Effector CD4-positive, alpha-beta T cell (primary cell): Measurements from ENCODE around the gene CCN6. TPM values are rescaled to one million over a fixed set of nuclear protein-coding genes. Genes with fewer than 3 reads are reported as not detected.
A peak's percentile ranks its signal among the peaks of the same experiment; 100 is the strongest.

Experiments used
- DNase-seq: peaks from one replicate; pipeline ENCODE4 v3.0.0-alpha.2; 2020
- total RNA-seq: gene quantifications from one replicate; lab custom pipeline; 2026; lab: John Stamatoyannopoulos, UW

Gene CCN6
- not detected for total RNA-seq

GRCh38 chr6:112054001-112054400 lies at the start of gene CCN6:
Gene CCN6, plus strand, starts transcription at chr6:112054104. Its CDS starts 254 bp downstream, at chr6:112054358.
- DNase-seq: no peak

- no peak for DNase-seq
Observed at GRCh38 chr6:112004201-112005012, 49.5 kb upstream of the CCN6 start.

- no peak for DNase-seq
Observed at GRCh38 chr6:112005013-112005371, 48.9 kb upstream of the CCN6 start.

GRCh38 chr6:112007254-112007653 lies 46.6 kb upstream of the CCN6 start:
- DNase-seq: no peak

DNA sequence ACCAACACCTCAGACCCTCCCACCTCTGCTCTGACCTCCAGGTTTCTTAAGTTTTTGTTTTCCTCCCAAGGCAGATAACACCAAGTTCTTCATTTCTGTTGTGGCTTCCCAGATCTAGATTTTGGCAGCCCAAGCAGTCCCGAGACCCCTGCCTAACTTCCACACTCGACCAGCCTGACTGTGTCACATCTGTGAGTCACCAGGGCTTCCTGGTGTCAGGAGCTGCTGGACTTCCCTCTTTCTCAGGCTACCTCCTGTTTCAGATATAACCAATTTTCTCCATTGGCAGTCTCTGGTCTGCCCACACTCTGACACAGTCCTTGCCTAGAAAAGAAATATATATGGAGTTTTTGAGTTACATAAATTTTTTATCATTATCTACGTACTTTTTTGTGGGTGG lies 46.1 kb upstream of the CCN6 start:
- no peak for DNase-seq

DNA sequence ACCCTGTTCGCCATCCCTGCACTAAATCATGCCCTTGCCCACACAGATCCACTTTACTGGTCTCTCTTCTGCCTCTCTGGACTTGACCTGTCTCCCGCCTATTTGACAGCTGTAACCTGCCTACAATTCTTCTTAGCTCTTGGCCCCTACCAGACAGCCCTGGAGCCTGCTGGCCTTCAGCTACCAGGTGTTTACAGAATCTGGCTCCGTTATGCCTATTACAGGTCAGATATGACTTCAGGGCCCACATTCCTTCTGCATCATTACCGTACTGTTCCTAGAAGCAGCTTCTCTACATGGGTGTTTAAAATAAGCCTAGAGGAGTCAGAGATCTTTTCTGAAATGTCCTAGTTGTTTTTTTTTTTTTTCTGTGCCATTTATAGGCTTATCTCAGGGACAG lies 45.4 kb upstream of the CCN6 start:
- DNase-seq: no peak

GRCh38 chr6:112010328-112010727 lies 43.6 kb upstream of the CCN6 start:
- DNase-seq: no peak

- no peak for DNase-seq
Observed at GRCh38 chr6:112013051-112013450, 40.9 kb upstream of the CCN6 start.

DNA sequence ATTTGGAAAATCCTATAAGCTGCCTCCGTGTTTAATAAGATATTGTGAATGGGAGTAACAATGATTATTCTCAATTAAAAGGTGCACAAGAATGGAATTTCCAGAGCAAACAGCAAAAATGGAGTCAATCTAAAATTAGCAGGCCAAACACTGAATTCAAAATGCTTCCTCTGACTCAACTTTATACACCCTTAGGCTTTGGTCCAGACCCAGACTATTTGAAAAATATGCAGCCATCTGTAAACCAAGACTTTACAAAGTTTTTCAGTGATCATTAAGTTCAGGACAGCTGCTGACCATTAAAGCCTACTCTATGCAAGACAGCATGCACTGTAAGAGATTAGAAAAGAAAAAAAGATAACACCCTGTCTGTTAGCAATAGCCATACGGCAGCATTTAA lies 39.4 kb upstream of the CCN6 start:
- no peak for DNase-seq

GRCh38 chr6:112015725-112016124 lies 38.2 kb upstream of the CCN6 start:
- DNase-seq: no peak

- DNase-seq: no peak
Observed at GRCh38 chr6:112016320-112016719, 37.6 kb upstream of the CCN6 start.

DNA sequence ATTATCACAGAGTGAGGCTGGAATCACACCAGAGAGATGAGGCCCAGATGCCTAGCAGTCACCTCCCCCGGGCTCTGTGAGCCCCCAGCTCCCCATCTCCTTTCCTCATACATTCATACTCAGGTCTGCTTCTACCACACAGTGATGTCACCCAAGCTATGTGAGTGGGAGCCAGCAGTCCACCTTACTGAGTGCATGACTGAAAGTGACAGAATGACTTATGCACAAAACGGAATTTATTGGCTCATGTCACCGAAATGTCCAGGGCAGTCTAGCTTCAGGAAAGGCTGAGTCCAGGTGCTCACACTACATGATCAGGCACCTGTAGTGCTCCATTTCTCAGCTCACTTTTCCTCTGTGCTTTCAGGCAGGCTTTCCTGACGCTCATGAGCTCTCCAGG lies 36.7 kb upstream of the CCN6 start:
- DNase-seq: no peak

DNA sequence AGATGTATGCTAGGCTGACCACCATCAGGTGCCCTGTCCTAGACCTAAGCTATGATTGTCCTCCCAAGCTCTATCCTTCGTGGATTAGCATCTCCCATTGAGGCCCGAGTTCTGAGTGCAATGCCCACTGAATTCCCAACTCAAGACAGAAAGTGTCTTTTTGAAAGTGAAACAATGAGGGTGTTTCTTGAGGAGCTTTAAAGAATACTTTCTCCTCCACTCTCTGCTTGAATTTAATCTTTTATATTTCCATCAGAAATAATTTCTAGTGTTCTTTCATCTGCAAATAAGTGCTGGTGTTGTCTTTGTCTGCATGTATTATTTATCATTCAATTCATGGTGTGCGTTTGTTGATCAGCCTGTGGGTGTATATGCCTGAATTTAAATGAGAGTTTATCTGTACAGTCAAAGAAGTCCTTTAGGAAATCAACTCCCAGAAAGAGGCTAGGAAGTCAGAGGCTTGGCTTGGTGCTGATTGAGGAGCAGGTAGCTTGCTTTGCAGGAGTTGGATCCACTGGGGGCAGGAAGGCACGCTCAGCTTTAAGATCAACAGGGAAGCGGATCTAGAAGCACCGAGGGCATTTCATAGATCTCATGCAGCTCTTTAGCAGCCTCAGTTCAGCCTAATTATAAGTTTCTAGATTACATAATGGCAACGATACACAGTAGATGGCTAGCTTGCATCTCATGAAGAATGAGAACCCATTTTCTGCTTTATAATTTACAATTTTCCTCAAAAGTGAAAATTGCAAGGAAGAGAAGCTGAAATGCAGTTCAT lies 36.0 kb upstream of the CCN6 start:
- DNase-seq: no peak

- no peak for DNase-seq
Observed at GRCh38 chr6:112018619-112019416, 35.1 kb upstream of the CCN6 start.

GRCh38 chr6:112019589-112019988 lies 34.3 kb upstream of the CCN6 start:
- no peak for DNase-seq

DNA sequence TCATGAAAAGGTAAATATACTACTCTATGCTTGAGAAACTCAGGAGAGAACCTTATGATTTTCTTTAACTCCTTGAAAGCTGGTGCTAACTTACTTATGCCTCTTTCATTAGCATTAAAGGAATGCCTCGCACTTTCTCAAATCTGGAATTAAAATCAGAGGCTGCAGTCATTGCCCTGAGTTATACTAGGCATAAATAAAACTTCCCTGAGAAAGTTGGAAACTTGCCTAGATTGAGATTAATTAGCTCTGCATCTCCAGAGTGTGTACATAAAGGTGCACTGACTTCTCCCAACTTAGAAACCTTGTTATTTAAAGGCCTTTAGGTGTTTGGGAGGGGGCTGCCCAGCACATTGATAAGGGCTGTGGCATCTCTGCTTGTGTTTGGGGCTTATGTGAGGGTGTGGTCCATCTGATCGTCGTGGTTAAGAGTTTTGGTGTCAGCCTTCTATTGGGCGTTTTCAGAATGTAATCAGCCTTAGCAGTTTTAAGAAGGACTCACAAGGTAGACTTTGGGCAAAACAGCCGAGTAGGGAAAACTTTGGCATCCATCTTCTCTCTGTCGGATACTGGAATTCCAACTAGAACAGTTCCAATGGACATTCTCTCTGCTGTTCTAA lies 32.1 kb upstream of the CCN6 start:
- no peak for DNase-seq

DNA sequence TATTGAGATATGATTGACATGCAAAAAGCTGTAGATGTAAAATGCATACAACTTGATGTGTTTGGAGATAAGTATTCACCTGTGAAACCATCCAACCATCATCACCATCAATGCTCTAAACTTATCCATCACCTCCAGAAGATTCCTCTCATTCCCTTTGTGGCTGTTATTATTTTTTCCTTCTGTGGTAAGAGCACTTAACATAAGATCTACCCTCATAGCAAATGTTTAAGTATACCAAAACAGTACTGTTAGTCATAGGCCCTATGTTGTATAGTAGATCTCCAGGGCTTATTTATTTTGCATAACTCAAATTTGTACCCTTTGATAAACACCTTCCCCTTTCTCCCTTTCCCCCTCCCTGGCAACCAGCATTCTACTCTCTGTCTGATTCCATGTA lies 31.2 kb upstream of the CCN6 start:
- no peak for DNase-seq

DNA sequence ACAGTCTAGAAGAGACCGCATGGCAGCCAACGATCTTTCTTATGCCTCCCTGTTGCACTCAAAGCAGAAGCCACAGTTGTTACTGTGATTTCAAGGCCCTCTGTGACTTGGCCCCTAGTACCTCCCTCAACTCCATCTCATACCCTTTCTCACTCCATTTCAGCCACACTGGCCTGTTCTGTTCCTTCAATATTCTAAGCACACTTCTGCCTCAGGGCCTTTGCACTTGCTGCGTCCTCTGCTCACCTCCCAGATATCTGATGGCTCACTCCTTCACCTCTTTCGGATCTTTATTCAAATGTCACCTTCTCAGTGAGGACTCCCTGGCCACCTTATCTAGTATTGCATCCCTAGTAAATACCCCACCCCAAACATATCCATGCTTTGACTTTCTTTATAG lies 29.4 kb upstream of the CCN6 start:
- DNase-seq: no peak

DNA sequence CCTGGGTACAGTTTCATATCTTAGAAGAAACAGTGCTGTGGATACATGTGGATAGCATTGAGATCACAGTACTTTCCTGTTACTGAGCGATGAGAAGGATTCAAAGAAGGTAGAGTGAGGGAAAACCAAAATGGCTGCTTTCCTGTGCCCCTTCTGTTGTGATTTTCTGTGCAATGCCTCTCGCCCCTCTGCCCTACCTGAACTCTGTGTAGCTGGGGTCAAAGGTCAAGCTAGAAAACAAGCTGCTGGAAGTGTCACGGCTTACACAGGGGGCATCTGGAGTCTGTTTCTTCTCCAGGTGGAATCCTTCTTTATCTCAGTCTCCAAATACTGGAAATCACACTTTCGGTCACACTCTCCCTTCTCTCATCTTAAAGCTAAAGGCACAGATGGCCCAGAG lies 27.0 kb upstream of the CCN6 start:
- no peak for DNase-seq

- peak; percentile 43 for DNase-seq
Observed at GRCh38 chr6:112027942-112028674, 25.8 kb upstream of the CCN6 start.

DNA sequence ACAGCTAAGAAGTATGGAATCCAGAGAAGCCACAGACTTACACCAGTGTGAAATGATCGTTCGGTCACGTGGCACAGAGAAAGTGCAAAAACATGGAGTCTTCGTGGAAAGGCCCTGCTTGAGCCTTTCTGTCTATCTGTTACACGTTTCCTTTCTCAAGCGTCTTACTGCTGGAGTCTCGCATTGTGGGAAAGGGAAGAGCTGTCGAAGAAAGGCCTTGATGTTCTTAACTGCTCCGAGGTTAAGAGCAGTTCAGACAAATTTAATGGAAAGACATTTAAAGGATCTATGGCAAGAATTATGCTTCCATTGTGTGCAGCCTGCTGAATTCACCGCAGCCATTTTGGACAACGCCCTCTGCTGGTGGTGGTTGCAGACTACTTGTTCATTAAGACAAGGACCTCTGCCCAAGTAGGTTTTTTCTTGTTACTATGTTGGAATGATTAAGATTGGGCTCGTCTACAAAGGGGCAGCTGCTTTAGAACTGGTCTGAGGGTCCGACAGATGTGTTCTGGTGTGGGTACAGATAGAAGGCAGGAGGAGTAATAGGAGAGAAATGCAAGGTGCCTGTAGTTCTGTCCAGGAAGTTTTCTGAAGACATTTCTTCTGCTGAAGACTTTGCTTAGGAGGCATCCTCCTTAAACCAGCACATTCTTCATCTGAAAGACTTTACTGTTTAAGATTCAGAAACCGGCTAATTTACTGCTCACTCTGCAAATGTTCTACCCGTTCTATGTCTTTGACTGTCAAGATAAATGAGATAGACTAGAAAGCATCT lies 24.7 kb upstream of the CCN6 start:
- DNase-seq: peak; percentile 48
